BLaER1 treated with 17β-estradiol and CSF1 and Interleukin-3, amounts not matched to agents 10 nM and 100 nM (cell line): Measurements from ENCODE around the gene CDK9.
"Not testable (repeated sequence)": the region's sequence is repeated elsewhere in the genome, so short reads cannot be mapped to it uniquely, and the experiment has no call there.

Experiments used
- H3K27ac ChIP-seq, 11 experiments: shearing (Covaris generic); formaldehyde crosslinking; 2 replicates each; pipeline ENCODE4 v1.8.1; 2022
- H3K27me3 ChIP-seq, 11 experiments: shearing (Covaris generic); formaldehyde crosslinking; 2 replicates each; pipeline ENCODE4 v1.8.1; 2022
- H3K36me3 ChIP-seq, 11 experiments: shearing (Covaris generic); formaldehyde crosslinking; 2 replicates each; pipeline ENCODE4 v1.8.1; 2022
- H3K4me1 ChIP-seq, 10 experiments: shearing (Covaris generic); formaldehyde crosslinking; 2 replicates each; pipeline ENCODE4 v1.8.1; 2022
- H3K4me2 ChIP-seq, 11 experiments: shearing (Covaris generic); formaldehyde crosslinking; 2 replicates each; pipeline ENCODE4 v1.8.1; 2022
- H3K4me3 ChIP-seq, 10 experiments: shearing (Covaris generic); formaldehyde crosslinking; 2 replicates each; pipeline ENCODE4 v1.8.1; 2022
- H3K9ac ChIP-seq, 11 experiments: shearing (Covaris generic); formaldehyde crosslinking; 2 replicates each; pipeline ENCODE4 v1.8.1; 2022
- H3K9me3 ChIP-seq, 11 experiments: shearing (Covaris generic); formaldehyde crosslinking; replicated peaks in 1 of 11; 2 replicates each; pipeline ENCODE4 v1.8.1; 2022
- H4K20me1 ChIP-seq, 11 experiments: shearing (Covaris generic); formaldehyde crosslinking; 2 replicates each; pipeline ENCODE4 v1.8.1; 2022
- Cebpa-rat ChIP-seq, 11 experiments: shearing (Covaris generic); IDR thresholded peaks; 2 replicates each; pipeline ENCODE4 v1.8.1; 2022

Gene CDK9

DNA sequence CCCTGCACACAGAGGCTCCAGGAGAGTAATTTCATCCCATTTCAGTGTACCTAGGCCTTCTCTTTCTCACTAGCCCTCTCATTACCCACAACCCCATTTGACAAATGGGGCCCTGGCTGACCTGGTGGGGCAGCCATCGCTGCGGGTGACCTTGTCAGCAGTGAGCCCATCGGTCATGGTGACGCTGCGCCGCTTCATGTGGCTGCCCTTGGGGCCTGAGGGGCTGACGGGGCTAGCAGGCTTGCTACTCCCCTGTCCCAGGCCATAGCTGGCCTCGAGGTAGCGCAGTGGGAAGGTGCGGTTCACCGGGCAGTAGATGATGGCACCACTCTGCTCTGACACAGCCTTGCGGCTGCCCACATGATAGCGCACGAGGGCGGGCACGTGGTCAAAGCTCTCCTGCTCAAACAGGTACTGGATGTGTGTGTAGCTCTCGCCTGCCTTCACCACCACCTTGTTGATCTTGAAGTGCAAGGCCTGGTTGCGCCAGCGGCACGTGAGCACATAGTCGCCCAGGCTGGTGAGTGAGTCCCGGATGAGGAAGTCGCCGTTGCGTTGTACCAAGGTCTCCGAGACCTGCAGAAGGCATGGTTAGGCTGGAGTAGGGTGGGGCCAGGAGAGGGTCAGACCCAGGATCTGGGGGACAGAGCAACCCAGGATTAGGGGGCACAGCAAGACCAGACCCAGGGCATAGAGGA is 36.6 kb upstream of the CDK9 start:
- H3K36me3 ChIP-seq, result peaks cover 81 to 100% (median 98%) of the 10 kb centered on the region in 11 experiments
- H4K20me1 ChIP-seq, result peaks cover 16 to 98% (median 44%) of the 10 kb centered on the region in 11 experiments; a peak in 18 of 22 replicates
- no peak for TF ChIP-seq Cebpa-rat (IDR thresholded peaks at IDR 0.05)
- H3K4me2 ChIP-seq, result no peak overlapping the region
- H3K4me3 ChIP-seq, result no peak overlapping the region
- H3K9me3 ChIP-seq, result no peaks in the 10 kb centered on the region
- H3K27me3 ChIP-seq, result no peaks in the 10 kb centered on the region
- H3K4me1 ChIP-seq, result peaks cover 0 to 7% (median 0%) of the 10 kb centered on the region in 10 experiments; a peak in 1 of 20 replicates
- no peak overlapping the region for H3K9ac ChIP-seq
- H3K27ac ChIP-seq, result no peak overlapping the region

DNA sequence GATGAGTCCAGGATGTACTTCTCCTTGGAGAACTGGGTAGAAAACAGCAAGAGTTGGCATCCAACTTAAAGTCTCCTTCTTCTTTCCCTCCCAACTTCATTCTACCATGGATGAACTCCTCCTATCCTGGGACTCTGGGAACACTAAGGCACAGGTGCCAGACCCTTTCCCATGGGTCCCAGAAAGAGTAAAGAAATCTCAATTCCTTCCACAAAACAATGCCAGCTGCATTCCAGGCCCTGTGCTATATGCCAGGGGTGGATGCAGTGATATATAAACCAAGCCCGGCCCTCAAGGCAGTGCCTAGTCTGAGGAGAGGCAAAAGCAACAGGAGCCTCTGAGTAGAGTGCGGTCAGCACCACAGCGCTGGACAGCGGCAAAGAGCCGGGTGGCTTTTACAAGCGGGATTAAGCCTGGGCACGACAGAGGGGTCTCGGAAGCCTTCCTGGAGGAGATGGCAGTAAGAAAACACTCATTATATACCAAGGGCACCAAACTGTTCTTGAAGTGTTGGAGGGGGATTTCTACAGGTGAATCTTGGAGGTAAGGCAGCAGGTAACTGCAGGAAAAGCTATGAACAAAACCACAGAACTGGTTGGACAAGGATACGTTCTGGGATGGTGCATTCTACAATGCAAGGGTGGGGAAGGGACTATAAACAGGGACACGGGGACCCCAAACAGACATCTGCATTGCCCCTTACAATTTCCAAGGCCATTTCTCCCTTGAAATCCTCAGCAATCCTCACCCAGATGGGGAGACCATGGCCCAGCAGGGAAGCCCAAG is 34.4 kb upstream of the CDK9 start:
- no peak overlapping the region for H3K9ac ChIP-seq
- peaks cover 0 to 7% (median 0%) of the 10 kb centered on the region in 10 experiments; a peak in 1 of 20 replicates for H3K4me1 ChIP-seq
- H3K27ac ChIP-seq, result no peak overlapping the region
- no peak overlapping the region for H3K4me2 ChIP-seq
- peaks cover 16 to 88% (median 48%) of the 10 kb centered on the region in 11 experiments; a peak in 18 of 22 replicates for H4K20me1 ChIP-seq
- H3K36me3 ChIP-seq, result peaks cover 65 to 95% (median 90%) of the 10 kb centered on the region in 11 experiments
- H3K27me3 ChIP-seq, result no peaks in the 10 kb centered on the region
- no peak for TF ChIP-seq Cebpa-rat (IDR thresholded peaks at IDR 0.05)
- no peaks in the 10 kb centered on the region for H3K9me3 ChIP-seq
- no peak overlapping the region for H3K4me3 ChIP-seq

DNA sequence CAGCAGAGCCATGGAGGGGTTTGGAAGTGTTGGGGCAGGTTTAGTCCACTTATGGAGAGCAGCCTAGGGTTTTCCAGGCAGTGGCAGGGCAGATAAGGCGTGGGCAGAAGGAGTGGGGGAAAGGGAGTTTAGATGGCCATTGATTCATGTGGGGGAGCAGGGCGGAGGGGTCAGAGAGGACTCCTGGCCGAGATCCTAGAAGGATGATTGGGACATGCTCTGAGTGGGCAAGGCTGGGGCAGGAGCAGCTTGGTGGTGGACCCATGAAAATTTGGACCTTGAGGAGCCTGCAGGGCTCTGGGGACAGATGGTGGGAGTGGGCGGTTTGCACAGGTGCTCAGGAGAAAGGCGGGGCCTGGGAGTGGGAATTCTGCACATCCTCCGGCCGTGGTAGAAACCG is 32.7 kb upstream of the CDK9 start:
- Histone ChIP-seq H3K27ac (no peak overlapping the region), H3K27me3 (no peaks in the 10 kb centered on the region), H3K36me3 (peaks cover 53 to 93% (median 79%) of the 10 kb centered on the region in 11 experiments), H3K4me1 (peaks cover 0 to 7% (median 0%) of the 10 kb centered on the region in 10 experiments; a peak in 1 of 20 replicates), H3K9me3 (no peaks in the 10 kb centered on the region), H4K20me1 (peaks cover 16 to 79% (median 43%) of the 10 kb centered on the region in 11 experiments; a peak in 18 of 22 replicates), H3K9ac (no peak overlapping the region), H3K4me3 (no peak overlapping the region), H3K4me2 (no peak overlapping the region)
- no peak for TF ChIP-seq Cebpa-rat (IDR thresholded peaks at IDR 0.05)

DNA sequence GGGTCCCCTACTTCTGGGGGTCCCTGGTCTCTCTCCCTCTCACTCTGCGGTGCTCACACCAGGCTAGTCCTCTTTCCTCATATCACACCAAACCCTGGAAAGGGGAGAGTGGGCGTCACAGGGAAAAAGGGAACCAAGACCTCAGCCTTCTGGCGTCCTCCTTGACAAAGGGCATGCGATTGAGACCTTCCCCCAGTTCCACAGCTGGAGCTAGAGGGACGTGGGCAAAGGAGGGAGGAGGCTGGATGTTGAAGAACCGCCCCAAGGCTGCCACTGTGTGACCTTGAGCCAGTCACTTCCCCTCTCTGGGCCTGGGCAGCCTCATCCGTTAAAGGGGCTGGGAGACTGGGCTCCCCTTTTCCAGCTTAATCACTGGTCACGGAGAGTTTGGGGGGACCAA is 32.2 kb upstream of the CDK9 start:
- TF ChIP-seq Cebpa-rat (IDR thresholded peaks at IDR 0.05), result no peak
- Histone ChIP-seq H4K20me1 (peaks cover 16 to 74% (median 43%) of the 10 kb centered on the region in 11 experiments; a peak in 18 of 22 replicates), H3K9me3 (no peaks in the 10 kb centered on the region), H3K4me2 (no peak overlapping the region), H3K36me3 (peaks cover 52 to 93% (median 79%) of the 10 kb centered on the region in 11 experiments), H3K9ac (no peak overlapping the region), H3K4me3 (no peak overlapping the region), H3K4me1 (peaks cover 0 to 7% (median 0%) of the 10 kb centered on the region in 10 experiments; a peak in 1 of 20 replicates), H3K27me3 (no peaks in the 10 kb centered on the region), H3K27ac (no peak overlapping the region)

DNA sequence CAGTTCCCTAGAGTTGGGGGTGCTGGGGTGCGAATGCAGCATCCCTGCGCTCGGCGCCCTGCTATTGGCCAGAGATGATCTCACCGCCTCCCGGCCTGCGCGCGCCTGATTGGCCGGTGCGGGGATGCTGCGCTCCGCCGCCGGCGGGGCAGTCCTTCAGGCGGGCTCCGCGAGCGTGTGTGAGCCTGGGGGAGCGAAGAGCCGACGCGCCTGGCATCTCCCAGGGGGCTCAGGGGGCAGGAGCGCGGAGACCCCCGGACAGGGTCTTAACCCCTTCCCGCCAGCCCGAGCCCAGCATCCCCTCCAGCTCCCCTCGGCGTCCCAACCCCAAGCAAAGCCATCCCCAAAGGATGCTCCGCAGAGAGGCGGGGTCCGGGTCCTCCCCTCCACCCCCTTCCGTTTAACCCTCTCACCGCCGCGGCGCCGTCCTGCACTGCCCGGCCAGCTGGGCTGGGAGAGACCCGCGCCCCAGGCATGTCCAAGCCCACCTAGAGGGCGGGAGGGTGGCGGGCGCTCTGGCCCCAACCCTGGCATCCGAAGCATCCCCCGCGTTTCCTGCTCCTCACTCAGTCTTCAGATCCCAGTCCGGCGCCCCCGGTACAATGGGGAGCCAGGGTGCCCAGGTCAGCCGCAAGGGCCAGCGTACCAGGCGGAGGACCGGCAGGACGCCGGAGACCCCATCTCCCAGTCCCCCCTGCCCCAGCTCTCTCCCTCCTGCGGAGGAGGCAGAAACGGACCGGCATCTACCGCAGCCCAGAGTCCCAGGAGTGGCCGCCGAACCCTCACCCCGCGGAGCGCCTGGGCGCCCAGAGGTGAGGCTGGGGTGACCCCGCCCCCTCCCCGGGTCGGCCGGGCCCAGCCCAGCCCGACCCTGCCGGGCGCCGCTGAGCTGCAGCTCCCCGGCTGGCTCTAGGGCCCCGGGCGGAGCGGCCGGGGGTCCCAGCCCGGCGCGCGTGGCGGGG is 31.5 kb upstream of the CDK9 start:
- H3K27ac ChIP-seq, result no peak overlapping the region

DNA sequence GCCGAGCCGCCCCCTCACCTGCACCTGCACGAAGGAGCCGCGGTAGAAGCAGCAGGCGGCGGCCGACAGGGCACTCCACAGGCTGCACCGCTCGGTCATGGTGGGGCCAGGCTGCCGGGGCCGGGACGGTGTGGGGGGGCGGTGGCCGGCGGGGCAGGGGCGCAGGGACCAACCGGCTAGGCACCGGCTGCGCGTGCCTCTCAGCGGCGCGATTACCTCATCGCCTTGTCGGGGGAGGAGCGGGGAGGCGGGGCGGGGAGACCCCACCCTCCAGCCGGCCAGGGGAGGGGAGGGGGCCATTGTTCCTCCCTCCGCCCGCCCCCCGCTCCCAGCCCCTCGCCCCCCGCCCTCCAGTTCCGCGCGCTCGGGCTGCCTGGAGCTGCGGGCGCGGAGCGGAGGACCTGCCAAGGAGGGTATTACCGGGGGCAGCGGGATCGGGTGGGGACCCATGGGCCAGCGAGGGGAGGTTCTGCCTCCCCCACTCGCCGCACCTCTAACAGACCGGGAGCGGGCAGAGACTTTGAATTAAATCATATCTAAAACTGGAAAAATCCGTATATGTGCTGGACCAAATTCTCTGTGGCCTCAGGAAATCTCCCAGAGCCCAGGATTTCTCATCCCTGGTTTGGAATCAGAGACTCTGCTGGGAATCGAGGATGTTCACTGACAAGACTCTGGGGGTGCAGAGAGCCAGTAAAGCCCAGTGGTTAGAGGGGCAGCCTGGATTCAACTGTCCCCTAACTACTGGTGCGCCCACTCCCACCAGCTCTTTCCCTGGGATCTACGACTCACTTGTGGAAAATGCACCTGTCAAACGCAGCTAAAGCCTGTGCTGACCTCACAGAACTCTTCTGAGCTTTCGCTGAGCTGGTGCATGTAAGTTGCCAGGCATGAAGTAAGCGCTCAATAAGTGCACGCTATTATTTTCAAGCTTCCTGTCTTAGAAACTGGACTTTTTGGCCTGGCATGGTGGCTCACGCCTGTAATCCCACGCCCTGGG is 30.5 kb upstream of the CDK9 start:
- Histone ChIP-seq H3K4me2 (no peak overlapping the region), H3K4me3 (no peak overlapping the region), H3K36me3 (peaks cover 48 to 93% (median 78%) of the 10 kb centered on the region in 11 experiments), H3K9ac (no peak overlapping the region), H3K27me3 (no peaks in the 10 kb centered on the region), H4K20me1 (peaks cover 16 to 67% (median 39%) of the 10 kb centered on the region in 11 experiments; a peak in 18 of 22 replicates), H3K27ac (no peak overlapping the region), H3K9me3 (no peaks in the 10 kb centered on the region), H3K4me1 (peaks cover 0 to 7% (median 0%) of the 10 kb centered on the region in 10 experiments; a peak in 1 of 20 replicates)
- no peak for TF ChIP-seq Cebpa-rat (IDR thresholded peaks at IDR 0.05)

More for the DNA sequence above, 31.5 kb upstream of the CDK9 start:
- TF ChIP-seq Cebpa-rat (IDR thresholded peaks at IDR 0.05), result no peak
- Histone ChIP-seq H3K9ac (no peak overlapping the region), H3K4me2 (no peak overlapping the region), H3K36me3 (peaks cover 52 to 93% (median 79%) of the 10 kb centered on the region in 11 experiments), H3K4me1 (peaks cover 0 to 7% (median 0%) of the 10 kb centered on the region in 10 experiments; a peak in 1 of 20 replicates), H4K20me1 (peaks cover 16 to 73% (median 41%) of the 10 kb centered on the region in 11 experiments; a peak in 18 of 22 replicates), H3K27me3 (no peaks in the 10 kb centered on the region), H3K9me3 (no peaks in the 10 kb centered on the region), H3K4me3 (no peak overlapping the region)

DNA sequence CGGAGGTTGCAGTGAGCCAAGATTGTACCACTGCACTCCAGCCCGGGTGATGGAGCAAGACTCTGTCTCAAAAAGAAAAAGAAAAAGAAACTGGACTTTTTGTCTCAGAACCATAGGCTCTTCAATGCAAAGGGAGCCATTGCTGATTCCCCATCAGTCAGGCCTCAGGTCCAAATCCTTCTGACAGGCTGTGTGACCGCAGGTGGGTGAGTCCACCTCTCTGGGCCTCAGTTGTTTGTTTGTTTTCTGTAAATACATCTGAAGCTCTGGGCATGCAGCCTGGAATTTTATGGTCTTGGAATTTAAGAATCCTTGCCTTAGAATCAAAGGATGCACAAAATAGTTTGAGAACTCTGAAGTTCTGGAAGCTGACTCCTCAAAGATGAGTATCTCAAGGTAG is 29.6 kb upstream of the CDK9 start:
- peaks cover 14 to 60% (median 30%) of the 10 kb centered on the region in 11 experiments; a peak in 18 of 22 replicates for H4K20me1 ChIP-seq
- peaks cover 47 to 93% (median 78%) of the 10 kb centered on the region in 11 experiments for H3K36me3 ChIP-seq
- H3K9ac ChIP-seq, result no peak overlapping the region
- H3K9me3 ChIP-seq, result no peaks in the 10 kb centered on the region
- no peaks in the 10 kb centered on the region for H3K27me3 ChIP-seq
- no peak overlapping the region for H3K27ac ChIP-seq
- TF ChIP-seq Cebpa-rat (IDR thresholded peaks at IDR 0.05), result no peak
- H3K4me1 ChIP-seq, result peaks cover 0 to 8% (median 2%) of the 10 kb centered on the region in 10 experiments; a peak in 8 of 20 replicates
- H3K4me3 ChIP-seq, result no peak overlapping the region
- no peak overlapping the region for H3K4me2 ChIP-seq

DNA sequence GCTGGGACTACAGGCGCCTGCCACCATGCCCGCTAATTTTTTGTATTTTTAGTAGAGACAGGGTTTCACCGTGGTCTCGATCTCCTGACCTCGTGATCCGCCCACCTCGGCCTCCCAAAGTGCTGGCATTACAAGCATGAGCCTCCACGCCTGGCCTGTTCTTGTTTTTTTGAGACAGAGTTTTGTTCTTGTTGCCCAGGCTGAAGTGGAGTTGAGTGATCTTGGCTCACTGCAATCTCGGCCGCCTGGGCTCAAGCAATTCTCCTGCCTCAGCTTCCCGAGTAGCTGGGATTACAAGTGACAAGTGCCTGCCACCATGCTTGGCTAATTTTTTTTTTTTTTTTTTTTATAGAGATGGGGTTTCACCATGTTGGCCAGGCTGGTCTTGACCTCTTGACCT is 29.1 kb upstream of the CDK9 start:
- Histone ChIP-seq H3K4me1 (peaks cover 0 to 13% (median 7%) of the 10 kb centered on the region in 10 experiments; a peak in 14 of 20 replicates), H3K36me3 (peaks cover 47 to 93% (median 78%) of the 10 kb centered on the region in 11 experiments), H4K20me1 (peaks cover 9 to 60% (median 27%) of the 10 kb centered on the region in 11 experiments; a peak in 18 of 22 replicates)
- H3K27ac ChIP-seq, H3K4me3 ChIP-seq, H3K9me3 ChIP-seq, H3K9ac ChIP-seq, H3K4me2 ChIP-seq, H3K27me3 ChIP-seq: not testable (repeated sequence)
